GM19467 (cell line): ENCODE measurements around the gene RNU6-1.

Source experiments
- ATAC-seq: cut with Tn5 transposase; IDR thresholded peaks from one replicate; pipeline ENCODE4 v1.9.1; 2021; ENCODE audit warnings: mild to moderate bottlenecking, moderate library complexity; ENCODE audit not compliant: unreplicated experiment

The RNU6-1 gene

GRCh38 chr15:67822537-67823313, 17.1 kb downstream of the RNU6-1 start:
- ATAC-seq: no peak

- no peak for ATAC-seq
Measured at GRCh38 chr15:67821784-67822440, 17.9 kb downstream of the RNU6-1 start.

- no peak for ATAC-seq
Measured at GRCh38 chr15:67820992-67821783, 18.7 kb downstream of the RNU6-1 start.

- no peak for ATAC-seq
Measured at GRCh38 chr15:67820122-67820991, 19.5 kb downstream of the RNU6-1 start.

GRCh38 chr15:67819636-67820035, 20.2 kb downstream of the RNU6-1 start:
- no peak for ATAC-seq

GRCh38 chr15:67818464-67818863, 21.4 kb downstream of the RNU6-1 start:
- no peak for ATAC-seq

GRCh38 chr15:67816668-67817067, 23.2 kb downstream of the RNU6-1 start:
- ATAC-seq: no peak

- no peak for ATAC-seq
Measured at GRCh38 chr15:67815036-67815592, 24.7 kb downstream of the RNU6-1 start.

- ATAC-seq: no peak
Measured at GRCh38 chr15:67813104-67813634, 26.7 kb downstream of the RNU6-1 start.

- no peak for ATAC-seq
Measured at GRCh38 chr15:67812241-67812644, 27.6 kb downstream of the RNU6-1 start.

- no peak for ATAC-seq
Measured at GRCh38 chr15:67809866-67810265, 30.0 kb downstream of the RNU6-1 start.

GRCh38 chr15:67809441-67809840, 30.4 kb downstream of the RNU6-1 start:
- ATAC-seq: no peak

GRCh38 chr15:67808821-67809220, 31.0 kb downstream of the RNU6-1 start:
- ATAC-seq: no peak

GRCh38 chr15:67807836-67808235, 32.0 kb downstream of the RNU6-1 start:
- ATAC-seq: no peak

GRCh38 chr15:67807141-67807540, 32.7 kb downstream of the RNU6-1 start:
- ATAC-seq: no peak

GRCh38 chr15:67806536-67806935, 33.3 kb downstream of the RNU6-1 start:
- ATAC-seq: no peak

- ATAC-seq: no peak
Measured at GRCh38 chr15:67805666-67806516, 34.0 kb downstream of the RNU6-1 start.

GRCh38 chr15:67805008-67805665, 34.7 kb downstream of the RNU6-1 start:
- no peak for ATAC-seq
